Measurements from ENCODE around the gene MLKL.

DNA sequence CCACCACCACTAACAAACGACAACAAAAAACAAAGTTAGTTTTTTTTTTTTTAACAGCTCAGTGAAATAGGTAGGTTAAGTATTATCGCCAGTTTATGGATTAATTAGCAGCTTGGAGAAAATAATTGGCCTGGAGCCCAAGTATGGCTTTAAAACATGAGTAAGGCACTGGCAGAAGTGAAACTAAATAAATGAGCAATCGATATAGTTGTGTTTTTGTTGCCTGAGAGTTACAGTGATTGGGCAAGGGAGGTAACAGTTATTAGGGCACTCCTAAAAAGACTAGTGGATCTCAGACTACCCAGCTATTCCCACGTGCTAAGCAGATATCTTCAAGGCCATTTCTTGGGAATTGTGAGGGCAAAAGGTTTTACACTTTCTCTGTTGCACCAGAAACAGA lies 2.4 kb downstream of the MLKL start:
- TF ChIP-seq BHLHE40 (IDR thresholded peaks at IDR 0.05; ENCODE audit: borderline replicate concordance), result no peak
- TF ChIP-seq FOXM1 (IDR thresholded peaks at IDR 0.05; ENCODE audit: borderline replicate concordance), result no peak
- no peak for TF ChIP-seq NFRKB (IDR thresholded peaks at IDR 0.05)
- TF ChIP-seq TARDBP (IDR thresholded peaks at IDR 0.05), result no peak
- TF ChIP-seq ELF4 (IDR thresholded peaks at IDR 0.05), result no peak
- TF ChIP-seq FOXA1 (IDR thresholded peaks at IDR 0.05), result no peak
- no peak for TF ChIP-seq ZNF384 (IDR thresholded peaks at IDR 0.05)
- TF ChIP-seq SP1 (IDR thresholded peaks at IDR 0.05), result no peak
- TF ChIP-seq SUZ12 (IDR thresholded peaks at IDR 0.05), result no peak
- no peak for TF ChIP-seq L3MBTL2 (conservative IDR thresholded peaks at IDR 0.05)
- TF ChIP-seq ARNT (IDR thresholded peaks at IDR 0.05), result no peak
- TF ChIP-seq, protein P1, sequence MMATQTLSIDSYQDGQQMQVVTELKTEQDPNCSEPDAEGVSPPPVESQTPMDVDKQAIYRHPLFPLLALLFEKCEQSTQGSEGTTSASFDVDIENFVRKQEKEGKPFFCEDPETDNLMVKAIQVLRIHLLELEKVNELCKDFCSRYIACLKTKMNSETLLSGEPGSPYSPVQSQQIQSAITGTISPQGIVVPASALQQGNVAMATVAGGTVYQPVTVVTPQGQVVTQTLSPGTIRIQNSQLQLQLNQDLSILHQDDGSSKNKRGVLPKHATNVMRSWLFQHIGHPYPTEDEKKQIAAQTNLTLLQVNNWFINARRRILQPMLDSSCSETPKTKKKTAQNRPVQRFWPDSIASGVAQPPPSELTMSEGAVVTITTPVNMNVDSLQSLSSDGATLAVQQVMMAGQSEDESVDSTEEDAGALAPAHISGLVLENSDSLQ (IDR thresholded peaks at IDR 0.05), result no peak
- no peak for TF ChIP-seq FOXK2 (IDR thresholded peaks at IDR 0.05)
- TF ChIP-seq HDGF (IDR thresholded peaks at IDR 0.05; ENCODE audit: borderline replicate concordance), result no peak
